Measurements from ENCODE around the gene PLCD3.
"Not testable (repeated sequence)": the region's sequence is repeated elsewhere in the genome, so short reads cannot be mapped to it uniquely, and the experiment has no call there.

Gene PLCD3

GRCh38 chr17:45132572-45133463, 503 bp upstream of the PLCD3 start:
- DNase-seq: peak; percentile 81

GRCh38 chr17:45131616-45132319, 547 bp downstream of the PLCD3 start:
- peak; percentile 41 for DNase-seq

- no peak for DNase-seq
Measured at GRCh38 chr17:45130681-45131615, 1.4 kb downstream of the PLCD3 start.

GRCh38 chr17:45129940-45130680, 2.2 kb downstream of the PLCD3 start:
- DNase-seq: no peak

- DNase-seq: no peak
Measured at GRCh38 chr17:45129426-45129939, 2.8 kb downstream of the PLCD3 start.

- no peak for DNase-seq
Measured at GRCh38 chr17:45128989-45129388, 3.3 kb downstream of the PLCD3 start.

GRCh38 chr17:45128331-45128730, 4.0 kb downstream of the PLCD3 start:
- no peak for DNase-seq

GRCh38 chr17:45127548-45128300, 4.6 kb downstream of the PLCD3 start:
- DNase-seq: no peak

GRCh38 chr17:45127207-45127547, 5.1 kb downstream of the PLCD3 start:
- no peak for DNase-seq

GRCh38 chr17:45125509-45125908, 6.8 kb downstream of the PLCD3 start:
- no peak for DNase-seq

GRCh38 chr17:45124797-45125122, 7.6 kb downstream of the PLCD3 start:
- not testable (repeated sequence) for DNase-seq

- DNase-seq: peak; percentile 71
Measured at GRCh38 chr17:45123930-45124796, 8.2 kb downstream of the PLCD3 start.

GRCh38 chr17:45123076-45123770, 9.1 kb downstream of the PLCD3 start:
- no peak for DNase-seq

- DNase-seq: no peak
Measured at GRCh38 chr17:45121055-45121454, 11.3 kb downstream of the PLCD3 start.

- DNase-seq: no peak
Measured at GRCh38 chr17:45120558-45120957, 11.8 kb downstream of the PLCD3 start.

GRCh38 chr17:45119964-45120363, 12.4 kb downstream of the PLCD3 start:
- DNase-seq: no peak

GRCh38 chr17:45118691-45119090, 13.6 kb downstream of the PLCD3 start:
- no peak for DNase-seq

GRCh38 chr17:45117848-45118646, 14.3 kb downstream of the PLCD3 start:
- DNase-seq: no peak

- no peak for DNase-seq
Measured at GRCh38 chr17:45117334-45117733, 15.0 kb downstream of the PLCD3 start.

Data from suppressor macrophage treated with lipopolysaccharide for 4 hours (primary cell).